Lower leg skin (tissue), 3 donors: Measurements from ENCODE around the gene CLEC16A.

Experiments
- POLR2A ChIP-seq, 2 donors: fragments of 450-650 bp; IDR thresholded peaks; one replicate each; pipeline ENCODE4 v1.6.1; 2016 to 2017; ENCODE audit warnings: antibody characterized with exemption in 2 of 2, mild to moderate bottlenecking in 1 of 2, moderate library complexity in 1 of 2
- TF ChIP-seq, protein P1 (sequence below), 3 donors: fragments of 450-650 bp; IDR thresholded peaks; one replicate each; pipeline ENCODE4 v1.5.1; 2016; ENCODE audit warnings: antibody characterized with exemption in 3 of 3, mild to moderate bottlenecking in 3 of 3, moderate library complexity in 2 of 3

DNA sequence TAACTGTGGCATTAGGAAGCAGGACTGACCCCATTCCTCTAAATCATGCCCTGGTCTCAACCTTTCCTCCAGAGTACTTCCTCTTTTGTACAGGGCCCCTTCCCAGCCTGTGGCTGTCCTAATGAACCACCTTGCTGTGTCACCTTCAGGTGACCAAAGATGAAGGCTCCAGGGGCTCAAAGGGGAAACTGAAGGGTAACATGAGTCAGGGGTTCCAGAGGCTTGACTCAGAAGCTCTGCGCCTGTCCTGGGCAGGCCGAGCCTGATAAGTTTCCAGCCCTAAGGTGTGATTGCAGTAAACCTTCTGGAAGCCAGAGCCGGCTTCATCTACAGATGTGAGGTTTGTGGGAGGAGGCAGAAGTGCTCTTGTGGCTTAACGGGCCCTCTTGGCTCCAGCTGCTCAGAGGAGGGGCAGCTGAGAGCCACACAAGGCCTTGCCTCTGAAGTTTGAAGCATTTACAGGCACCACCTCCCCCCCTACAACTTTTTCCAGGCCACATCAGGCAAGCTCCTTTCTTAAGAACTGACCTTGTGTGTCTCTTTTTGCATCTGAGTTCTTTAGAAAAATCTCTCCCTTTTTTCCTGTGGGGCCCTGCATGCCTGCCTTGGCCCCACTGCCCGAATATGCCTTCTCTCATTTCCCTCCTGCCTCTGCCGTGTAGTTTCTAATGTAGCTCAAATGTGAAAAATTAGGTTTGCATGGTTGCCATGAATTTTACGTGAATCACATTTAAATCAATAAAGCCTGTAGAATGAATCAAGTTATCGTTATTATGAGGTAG lies 149.9 kb downstream of the CLEC16A start:
- TF ChIP-seq, protein P1, sequence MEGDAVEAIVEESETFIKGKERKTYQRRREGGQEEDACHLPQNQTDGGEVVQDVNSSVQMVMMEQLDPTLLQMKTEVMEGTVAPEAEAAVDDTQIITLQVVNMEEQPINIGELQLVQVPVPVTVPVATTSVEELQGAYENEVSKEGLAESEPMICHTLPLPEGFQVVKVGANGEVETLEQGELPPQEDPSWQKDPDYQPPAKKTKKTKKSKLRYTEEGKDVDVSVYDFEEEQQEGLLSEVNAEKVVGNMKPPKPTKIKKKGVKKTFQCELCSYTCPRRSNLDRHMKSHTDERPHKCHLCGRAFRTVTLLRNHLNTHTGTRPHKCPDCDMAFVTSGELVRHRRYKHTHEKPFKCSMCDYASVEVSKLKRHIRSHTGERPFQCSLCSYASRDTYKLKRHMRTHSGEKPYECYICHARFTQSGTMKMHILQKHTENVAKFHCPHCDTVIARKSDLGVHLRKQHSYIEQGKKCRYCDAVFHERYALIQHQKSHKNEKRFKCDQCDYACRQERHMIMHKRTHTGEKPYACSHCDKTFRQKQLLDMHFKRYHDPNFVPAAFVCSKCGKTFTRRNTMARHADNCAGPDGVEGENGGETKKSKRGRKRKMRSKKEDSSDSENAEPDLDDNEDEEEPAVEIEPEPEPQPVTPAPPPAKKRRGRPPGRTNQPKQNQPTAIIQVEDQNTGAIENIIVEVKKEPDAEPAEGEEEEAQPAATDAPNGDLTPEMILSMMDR (IDR thresholded peaks at IDR 0.05), result no peak
- no peak for TF ChIP-seq POLR2A (IDR thresholded peaks at IDR 0.05)
